Measurements from ENCODE around the gene ADGRB3.

ADGRB3 gene

DNA sequence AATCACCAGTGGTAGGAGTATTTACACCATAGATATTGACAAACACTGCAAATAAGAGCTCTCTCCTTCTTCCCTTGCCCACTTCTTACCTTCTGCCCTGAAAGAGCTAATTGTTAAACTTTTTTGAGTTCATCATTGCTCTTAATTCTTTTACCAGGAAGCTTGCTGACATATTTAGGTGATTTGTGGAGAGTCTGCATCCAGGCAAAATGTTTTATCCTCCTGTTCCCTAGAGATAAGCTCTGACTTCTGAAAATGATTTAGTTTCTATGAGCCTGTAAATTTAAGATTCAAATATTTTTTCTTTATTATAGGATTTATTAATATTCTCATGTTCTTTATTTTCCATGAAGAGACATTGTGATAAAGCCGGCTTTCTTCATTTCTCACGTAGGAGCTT lies 81.5 kb downstream of the ADGRB3 start:
- DNase-seq (ENCODE audit: extremely low spot score) = no peak
- POLR2A ChIA-PET = no interaction called here
- CTCF ChIA-PET = interaction anchor here (1.2 to 2.1 kb wide), 2 partner anchors 11 to 13 kb away, joined by 3 to 7 read pairs; no protein-coding TSS in a partner anchor
- TF ChIP-seq, protein P1, sequence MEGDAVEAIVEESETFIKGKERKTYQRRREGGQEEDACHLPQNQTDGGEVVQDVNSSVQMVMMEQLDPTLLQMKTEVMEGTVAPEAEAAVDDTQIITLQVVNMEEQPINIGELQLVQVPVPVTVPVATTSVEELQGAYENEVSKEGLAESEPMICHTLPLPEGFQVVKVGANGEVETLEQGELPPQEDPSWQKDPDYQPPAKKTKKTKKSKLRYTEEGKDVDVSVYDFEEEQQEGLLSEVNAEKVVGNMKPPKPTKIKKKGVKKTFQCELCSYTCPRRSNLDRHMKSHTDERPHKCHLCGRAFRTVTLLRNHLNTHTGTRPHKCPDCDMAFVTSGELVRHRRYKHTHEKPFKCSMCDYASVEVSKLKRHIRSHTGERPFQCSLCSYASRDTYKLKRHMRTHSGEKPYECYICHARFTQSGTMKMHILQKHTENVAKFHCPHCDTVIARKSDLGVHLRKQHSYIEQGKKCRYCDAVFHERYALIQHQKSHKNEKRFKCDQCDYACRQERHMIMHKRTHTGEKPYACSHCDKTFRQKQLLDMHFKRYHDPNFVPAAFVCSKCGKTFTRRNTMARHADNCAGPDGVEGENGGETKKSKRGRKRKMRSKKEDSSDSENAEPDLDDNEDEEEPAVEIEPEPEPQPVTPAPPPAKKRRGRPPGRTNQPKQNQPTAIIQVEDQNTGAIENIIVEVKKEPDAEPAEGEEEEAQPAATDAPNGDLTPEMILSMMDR (IDR thresholded peaks at IDR 0.05; ENCODE audit: control extremely low read depth, extremely low read depth, low read depth, missing control alignments) = no peak

DNA sequence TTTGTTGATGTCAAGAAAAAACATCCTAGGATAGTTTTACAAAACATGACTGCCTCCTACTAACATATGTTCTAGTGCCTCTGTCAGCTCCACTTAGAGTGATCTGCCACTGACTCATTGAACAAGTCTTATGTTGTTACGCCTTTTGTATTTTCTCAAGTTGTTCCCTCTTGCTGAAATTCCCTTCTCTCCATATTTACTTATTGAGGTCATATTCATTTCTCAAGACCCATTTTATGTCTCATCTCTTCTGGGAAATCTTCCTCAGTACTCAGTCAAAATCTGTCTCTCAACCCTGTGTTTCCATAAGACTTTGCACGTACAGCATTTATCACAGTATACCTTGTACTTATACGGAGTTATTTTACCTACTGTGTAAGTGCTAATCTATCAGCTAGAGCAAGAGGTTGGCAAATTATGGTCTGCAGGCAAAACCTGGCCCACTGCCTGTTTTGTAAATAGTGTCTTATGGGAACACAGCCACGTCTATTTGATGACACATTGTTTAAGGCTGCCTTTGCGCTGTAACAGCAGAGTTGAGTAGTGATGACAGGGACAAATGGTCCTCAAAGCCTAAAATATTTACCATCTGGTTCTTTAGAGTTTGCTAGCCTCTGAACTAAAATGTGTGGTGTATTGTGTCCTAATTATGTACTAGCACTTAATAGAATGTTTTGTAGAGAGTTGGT lies 83.4 kb downstream of the ADGRB3 start:
- CTCF ChIA-PET = no interaction called here
- TF ChIP-seq, protein P1 (IDR thresholded peaks at IDR 0.05; ENCODE audit: control extremely low read depth, extremely low read depth, low read depth, missing control alignments) = no peak
- DNase-seq (ENCODE audit: extremely low spot score) = no peak
- POLR2A ChIA-PET = no interaction called here

DNA sequence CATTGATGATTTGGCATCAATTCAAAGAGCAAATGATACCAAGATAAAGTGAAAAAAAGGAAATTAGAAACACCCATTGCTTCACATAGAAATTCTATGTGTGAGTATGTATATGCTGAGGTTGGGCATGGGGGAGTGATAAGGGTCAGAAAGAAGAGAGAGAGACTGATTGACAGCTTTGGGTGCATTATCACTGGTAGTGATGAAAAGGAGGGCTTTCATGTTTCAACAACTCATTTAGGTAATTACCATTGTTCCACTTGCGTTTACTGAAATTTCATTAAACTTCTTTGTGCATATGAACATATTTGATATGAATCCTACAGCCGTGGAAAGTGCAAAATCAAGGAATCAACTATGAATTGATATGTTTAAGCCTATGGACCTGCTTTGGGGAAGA lies 84.7 kb downstream of the ADGRB3 start:
- ChIA-PET CTCF (no interaction called here), POLR2A (no interaction called here)
- DNase-seq (ENCODE audit: extremely low spot score) = no peak
- TF ChIP-seq, protein P1 (IDR thresholded peaks at IDR 0.05; ENCODE audit: control extremely low read depth, extremely low read depth, low read depth, missing control alignments) = no peak

DNA sequence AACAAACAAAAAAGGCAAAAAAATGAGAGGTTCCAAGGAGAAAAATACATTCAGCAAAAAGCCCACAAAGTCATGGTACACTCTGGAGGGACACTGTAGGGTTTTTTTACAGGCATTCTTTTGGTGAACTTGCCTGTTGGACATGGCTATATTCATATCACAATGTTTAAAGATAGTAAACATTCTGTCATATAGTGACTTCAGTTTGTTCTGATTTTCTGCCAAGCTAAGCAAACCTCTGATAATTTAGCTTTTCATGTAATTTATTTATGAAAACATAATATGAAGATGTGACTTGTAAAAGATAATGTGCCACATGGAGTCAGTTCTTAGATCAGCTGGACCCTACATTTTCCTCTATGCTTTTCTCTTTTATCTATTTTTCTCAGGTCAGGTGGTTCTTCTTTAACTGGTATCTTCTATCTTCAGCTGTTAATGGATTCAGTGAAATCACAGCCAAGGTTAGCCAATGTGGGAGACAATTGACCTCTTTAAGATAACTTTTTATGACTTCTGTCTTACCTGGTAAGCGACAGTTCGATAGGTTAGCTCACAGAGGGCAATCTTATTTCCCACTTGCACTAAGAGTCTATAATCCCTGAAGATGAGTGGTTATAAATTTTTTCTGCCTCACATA lies 87.9 kb downstream of the ADGRB3 start:
- CTCF ChIA-PET = interaction anchor here (1.7 kb wide), 1 partner anchor 9 kb away, joined by 4 read pairs; no protein-coding TSS in a partner anchor
- POLR2A ChIA-PET = no interaction called here
- no peak for DNase-seq (ENCODE audit: extremely low spot score)
- TF ChIP-seq, protein P1 (IDR thresholded peaks at IDR 0.05; ENCODE audit: control extremely low read depth, extremely low read depth, low read depth, missing control alignments) = no peak

DNA sequence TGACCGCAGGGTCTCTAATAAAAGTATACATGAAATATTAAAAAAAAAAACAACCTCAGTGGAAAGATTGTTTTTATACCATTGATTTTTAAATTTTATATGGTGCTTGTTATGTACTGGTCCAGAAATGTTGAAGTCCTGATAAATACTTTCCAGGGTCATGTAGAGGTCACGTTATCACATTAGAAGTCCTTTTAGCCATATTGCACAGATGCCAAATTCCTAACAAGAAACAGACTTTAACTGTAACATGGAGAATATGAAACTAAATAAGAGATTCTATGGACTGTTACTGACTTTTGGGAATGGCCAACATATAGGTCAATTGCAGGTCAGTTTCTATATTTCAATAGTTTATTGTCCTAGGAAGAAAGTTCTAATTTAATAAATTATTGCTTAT lies 89.0 kb downstream of the ADGRB3 start:
- ChIA-PET POLR2A (no interaction called here), CTCF (interaction anchor here (1.7 kb wide), 1 partner anchor 8 kb away, joined by 4 read pairs; no protein-coding TSS in a partner anchor)
- TF ChIP-seq, protein P1 (IDR thresholded peaks at IDR 0.05; ENCODE audit: control extremely low read depth, extremely low read depth, low read depth, missing control alignments) = no peak
- DNase-seq (ENCODE audit: extremely low spot score) = no peak

DNA sequence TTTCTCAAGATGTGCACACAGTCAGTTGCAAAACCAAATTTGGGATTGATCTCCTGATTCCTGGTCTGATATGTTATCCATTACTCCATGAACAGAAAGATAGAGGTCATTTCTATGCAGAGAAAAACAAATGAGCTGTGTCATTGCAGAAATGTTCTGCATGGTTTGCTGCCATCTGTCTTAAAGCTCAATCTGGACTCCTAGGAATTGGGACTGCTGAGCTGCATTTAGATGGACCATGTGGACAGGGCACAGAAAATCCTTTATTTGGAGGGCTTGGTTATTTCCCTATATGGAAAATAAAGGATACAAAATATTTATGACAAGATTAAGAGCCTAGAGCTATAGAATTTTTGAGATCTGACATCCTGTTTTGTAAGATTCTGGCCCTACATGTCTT lies 91.3 kb downstream of the ADGRB3 start:
- TF ChIP-seq, protein P1 (IDR thresholded peaks at IDR 0.05; ENCODE audit: control extremely low read depth, extremely low read depth, low read depth, missing control alignments) = no peak
- ChIA-PET POLR2A (no interaction called here), CTCF (interaction anchor here (1.0 to 1.2 kb wide), 2 partner anchors 11 to 34 kb away, joined by 3 read pairs; no protein-coding TSS in a partner anchor)
- no peak for DNase-seq (ENCODE audit: extremely low spot score)

All from GM10248 (cell line).